Spinal cord (tissue), 10 donors: ENCODE data around the gene LAGE3. TPM values are rescaled to one million over a fixed set of nuclear protein-coding genes. Genes with fewer than 3 reads are reported as not detected.

Experiments
- DNase-seq, 6 donors: peaks; one replicate each; pipeline versions ENCODE4 v3.0.0 to v3.0.0-alpha.2; 2013 to 2015; ENCODE audit warnings: low spot score in 6 of 6, low read depth in 4 of 6
- H3K27ac ChIP-seq: one replicate; pipeline ENCODE4 v1.5.1; 2013; ENCODE audit warnings: low read depth, low read length, control low read depth
- H3K27me3 ChIP-seq: one replicate; pipeline ENCODE4 v1.6.1; 2013; ENCODE audit warnings: low read length; ENCODE audit not compliant: control insufficient read depth, insufficient read depth
- H3K36me3 ChIP-seq: one replicate; pipeline ENCODE4 v1.6.1; 2013; ENCODE audit warnings: low read length; ENCODE audit not compliant: control insufficient read depth, insufficient read depth
- H3K4me1 ChIP-seq: one replicate; pipeline ENCODE4 v1.6.1; 2013; ENCODE audit warnings: low read length; ENCODE audit not compliant: control insufficient read depth, insufficient read depth
- H3K4me3 ChIP-seq: one replicate; pipeline ENCODE4 v1.5.1; 2013; ENCODE audit warnings: low read depth, low read length, control low read depth
- H3K9me3 ChIP-seq: one replicate; pipeline ENCODE4 v1.6.1; 2013; ENCODE audit warnings: low read length; ENCODE audit not compliant: control insufficient read depth, insufficient read depth
- WGBS: methylation state at CpG from one replicate; pipeline ENCODE4 v1.1.5; 2013; ENCODE audit warnings: missing lambda C conversion rate; ENCODE audit not compliant: insufficient coverage; 5-methylcytosine and 5-hydroxymethylcytosine counted together
- polyA plus RNA-seq, 2 donors: library from polyadenylated mRNA; unstranded; fragments of 120-200 nt; gene quantifications; one replicate each; pipeline ENCODE4 v1.2.1, GENCODE V29; 2013; ENCODE audit not compliant: insufficient read length in 2 of 2
- total RNA-seq, 2 donors: library from RNA; depleted of rRNA in 1 of 2; stranded (reverse); fragments of 120-200 nt in 1 of 2; fragments of >200 nt in 1 of 2; gene quantifications; one replicate each; pipeline versions ENCODE4 v1.2.3 to v1.2.4, GENCODE V29; 2013 to 2014
- donor health status: healthy.

LAGE3 gene
- total and polyA plus RNA-seq, 4 donors, result 10.0 to 46.2 (median 41.1) TPM

- Histone ChIP-seq H3K27ac (no peak overlapping the region), H3K9me3 (no peaks in the 10 kb centered on the region)
Observed at GRCh38 chrX:154488336-154489075, 9.4 kb upstream of the LAGE3 start.

GRCh38 chrX:154487518-154488290, 8.6 kb upstream of the LAGE3 start:
- Histone ChIP-seq H3K9me3 (no peaks in the 10 kb centered on the region), H3K4me1 (peaks cover 45% of the 10 kb centered on the region), H3K27ac (no peak overlapping the region), H3K36me3 (peaks cover 35% of the 10 kb centered on the region), H3K27me3 (no peaks in the 10 kb centered on the region), H3K4me3 (no peak overlapping the region)
- 89% methylated on average over 28 of the region's 28 CpGs for WGBS
- no peak for DNase-seq

More at GRCh38 chrX:154488336-154489075, 9.4 kb upstream of the LAGE3 start:
- no peaks in the 10 kb centered on the region for H3K27me3 ChIP-seq
- H3K4me1 ChIP-seq, result peaks cover 45% of the 10 kb centered on the region
- H3K4me3 ChIP-seq, result no peak overlapping the region
- peaks cover 32% of the 10 kb centered on the region for H3K36me3 ChIP-seq
- DNase-seq, result no peak
- WGBS, result 91% methylated on average over 19 of the region's 20 CpGs

DNA sequence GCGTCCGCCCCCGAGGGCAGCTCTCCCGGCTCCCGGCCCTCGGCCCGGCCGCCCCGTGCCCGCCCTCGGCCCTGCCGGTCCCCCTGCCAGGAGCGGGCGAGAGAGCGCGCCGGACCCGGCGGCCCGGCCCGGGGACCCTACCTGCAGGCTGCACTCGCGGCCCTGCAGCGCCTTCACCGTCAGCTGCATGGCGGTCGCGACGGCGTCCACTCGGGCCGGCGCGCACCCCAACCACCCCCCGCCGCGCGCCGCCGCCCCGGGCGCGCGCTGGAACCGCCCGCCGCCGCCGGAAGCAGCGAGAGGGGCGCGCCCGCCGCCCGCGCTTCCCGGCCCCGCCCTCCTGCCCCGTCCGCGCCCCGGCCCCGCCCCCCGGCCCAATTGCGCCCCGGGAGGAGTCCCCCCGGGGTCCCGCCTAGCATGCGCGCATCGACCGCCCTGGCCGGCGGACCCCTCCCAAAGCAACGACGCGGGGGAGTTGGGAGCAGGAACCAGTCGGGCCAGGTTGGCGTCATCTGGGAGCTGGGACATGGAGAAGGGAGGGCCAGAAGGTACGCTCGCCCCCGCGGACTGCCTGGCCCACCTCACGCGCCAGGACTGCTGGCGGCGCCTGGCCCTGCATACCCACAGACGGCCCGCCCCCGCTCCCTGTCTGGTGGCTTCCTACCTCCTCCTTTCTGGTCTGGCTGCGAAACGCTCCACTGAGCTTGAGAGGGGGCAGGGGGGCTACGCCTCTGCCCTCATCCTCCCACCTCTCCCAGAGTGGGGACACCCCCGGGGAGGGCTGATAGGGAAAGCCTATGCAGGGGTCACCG, 7.5 kb upstream of the LAGE3 start, which contains the start of gene UBL4A:
TSS of gene UBL4A (minus strand) at position 220 of the 812 bp plus-strand sequence. CDS start at position 189, 31 bp downstream.
- Histone ChIP-seq H3K36me3 (peaks cover 37% of the 10 kb centered on the region), H3K27ac (peak within 1 kb of the TSS; percentile 25), H3K4me3 (peak within 1 kb of the TSS; percentile 45), H3K27me3 (no peaks in the 10 kb centered on the region), H3K9me3 (no peaks in the 10 kb centered on the region), H3K4me1 (peaks cover 45% of the 10 kb centered on the region)
- 22% methylated on average over 84 of the region's 95 CpGs for WGBS
- DNase-seq, result peak in 2 of 6 donors; percentile 58 to 71

- DNase-seq, result peak in 2 of 6 donors; percentile 10 to 33
- H3K9me3 ChIP-seq, result no peaks in the 10 kb centered on the region
- peaks cover 42% of the 10 kb centered on the region for H3K4me1 ChIP-seq
- peaks cover 37% of the 10 kb centered on the region for H3K36me3 ChIP-seq
- 24% methylated on average over 35 of the region's 35 CpGs for WGBS
- no peak overlapping the region for H3K27ac ChIP-seq
- peak overlapping the region; percentile 45 for H3K4me3 ChIP-seq
- no peaks in the 10 kb centered on the region for H3K27me3 ChIP-seq
Observed at GRCh38 chrX:154486052-154486395, 6.9 kb upstream of the LAGE3 start.

DNA sequence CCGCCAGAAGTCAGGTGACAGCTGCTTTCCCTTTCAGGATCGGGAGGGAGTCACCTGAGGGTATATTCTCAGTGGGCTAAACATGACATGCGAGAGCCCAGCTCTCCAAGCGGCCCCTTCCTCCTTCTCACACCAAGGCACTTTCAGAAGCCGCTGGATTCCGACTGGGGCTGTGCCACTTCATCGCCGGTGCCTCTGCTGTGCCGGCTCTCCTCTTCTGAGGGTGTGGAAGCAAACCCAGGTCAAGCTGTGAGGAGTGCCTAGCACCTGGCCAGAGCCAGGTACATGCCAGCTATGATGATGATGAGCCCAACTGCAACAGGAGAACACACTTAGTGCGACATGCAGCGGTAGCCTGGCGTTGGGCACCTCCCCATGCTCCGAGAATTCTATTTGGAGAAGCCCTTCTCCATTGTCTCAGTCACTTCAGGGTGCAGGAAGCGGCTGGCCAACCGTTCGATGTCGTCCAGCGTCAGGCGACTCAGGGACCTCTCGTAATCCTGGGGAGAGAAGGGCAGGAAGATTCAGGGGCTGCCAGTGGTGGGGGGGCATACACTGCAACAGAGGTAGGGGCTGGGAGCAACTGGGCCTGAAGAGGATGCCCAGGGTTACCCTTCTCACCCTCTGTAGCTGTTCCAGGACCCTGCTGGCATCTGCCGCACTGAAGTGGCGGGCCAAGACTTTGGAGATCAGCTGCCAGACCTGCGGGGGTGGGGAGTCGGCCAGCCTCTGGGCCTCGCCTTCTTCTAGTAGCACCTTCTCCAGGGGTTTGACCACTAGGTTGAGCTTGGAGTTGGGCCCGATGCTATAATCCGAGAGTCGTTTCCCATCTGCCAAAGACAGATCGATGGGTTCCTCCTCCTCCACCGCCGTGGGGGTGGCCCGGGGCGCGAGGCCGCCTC, 6.3 kb upstream of the LAGE3 start:
- Histone ChIP-seq H3K4me3 (peak overlapping the region; percentile 16), H3K36me3 (peaks cover 37% of the 10 kb centered on the region), H3K4me1 (peaks cover 40% of the 10 kb centered on the region), H3K27ac (no peak overlapping the region), H3K9me3 (no peaks in the 10 kb centered on the region), H3K27me3 (no peaks in the 10 kb centered on the region)
- peak in 1 of 6 donors; percentile 21 for DNase-seq
- WGBS, result 57% methylated on average over 35 of the region's 35 CpGs

DNA sequence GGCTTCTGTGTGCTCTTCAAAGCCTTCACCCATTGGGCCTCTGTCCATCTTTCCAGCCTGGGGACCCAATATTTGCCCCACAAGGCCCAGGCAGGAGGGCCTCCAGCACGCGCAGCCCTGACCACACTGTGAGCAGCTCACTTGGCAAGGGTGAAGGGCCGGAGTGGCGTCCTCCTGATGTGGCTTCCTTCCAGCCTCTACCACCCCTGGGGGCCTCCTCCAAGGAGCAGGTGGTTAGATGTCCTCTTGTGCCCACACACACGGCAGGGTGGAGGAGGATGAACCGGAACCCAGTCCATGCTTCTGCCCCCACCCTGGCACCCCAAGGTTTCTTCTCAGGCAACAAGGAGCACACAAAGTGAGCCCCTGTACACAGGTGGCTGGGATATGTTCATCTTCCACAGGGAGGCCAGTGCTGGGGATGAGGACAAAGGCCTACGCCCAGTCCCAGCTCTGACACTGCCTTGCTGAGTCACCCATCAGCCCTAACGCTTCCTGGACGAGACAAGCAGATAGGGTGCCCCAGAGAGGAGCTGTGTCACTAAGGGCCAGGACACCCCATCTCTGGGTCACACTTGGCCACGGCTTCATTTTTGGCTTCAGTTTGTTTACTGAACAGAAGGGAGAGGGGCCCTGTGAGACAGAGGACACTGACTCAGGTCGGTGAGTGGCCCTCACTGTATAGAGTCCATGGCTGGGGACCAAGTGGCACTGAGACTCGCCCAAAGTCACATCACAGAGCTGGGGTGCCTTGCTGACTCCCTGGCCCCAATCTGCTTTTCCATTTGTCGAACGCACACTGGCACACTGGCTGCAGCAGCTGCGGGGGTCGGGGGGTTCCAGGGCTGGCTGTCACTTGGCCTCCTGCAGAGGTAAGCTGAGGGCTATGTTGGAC, 5.4 kb upstream of the LAGE3 start:
- WGBS, result 87% methylated on average over 14 of the region's 16 CpGs
- Histone ChIP-seq H3K27me3 (no peaks in the 10 kb centered on the region), H3K36me3 (peaks cover 37% of the 10 kb centered on the region)

DNA sequence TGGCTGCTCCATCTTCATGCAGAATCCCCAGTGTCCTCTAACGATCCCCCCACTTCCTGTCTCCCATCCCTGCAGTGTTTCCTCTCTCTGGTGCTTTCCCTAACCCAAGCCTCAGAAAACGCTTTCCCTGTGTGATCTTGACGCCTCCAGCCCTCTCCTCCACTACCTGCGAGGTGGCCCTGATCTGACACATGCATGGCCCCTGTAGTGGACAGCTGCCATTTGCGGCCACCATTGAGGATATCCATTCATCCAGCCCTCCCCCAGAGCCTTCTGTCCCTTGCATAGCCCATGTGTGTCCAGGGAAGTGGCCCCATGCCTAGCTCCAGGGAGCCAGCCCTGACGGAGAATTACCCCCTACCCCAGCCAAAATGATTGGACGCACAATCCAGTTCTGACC, 4.2 kb upstream of the LAGE3 start:
- Histone ChIP-seq H3K36me3 (peaks cover 30% of the 10 kb centered on the region), H3K4me1 (peaks cover 36% of the 10 kb centered on the region), H3K9me3 (no peaks in the 10 kb centered on the region), H3K27me3 (no peaks in the 10 kb centered on the region), H3K4me3 (no peak overlapping the region), H3K27ac (no peak overlapping the region)
- WGBS, result 63% methylated on average over 6 of the region's 7 CpGs
- no peak for DNase-seq

More for the DNA sequence above, 5.4 kb upstream of the LAGE3 start:
- H3K9me3 ChIP-seq, result no peaks in the 10 kb centered on the region
- no peak for DNase-seq
- H3K4me3 ChIP-seq, result no peak overlapping the region
- peaks cover 34% of the 10 kb centered on the region for H3K4me1 ChIP-seq
- H3K27ac ChIP-seq, result no peak overlapping the region

DNA sequence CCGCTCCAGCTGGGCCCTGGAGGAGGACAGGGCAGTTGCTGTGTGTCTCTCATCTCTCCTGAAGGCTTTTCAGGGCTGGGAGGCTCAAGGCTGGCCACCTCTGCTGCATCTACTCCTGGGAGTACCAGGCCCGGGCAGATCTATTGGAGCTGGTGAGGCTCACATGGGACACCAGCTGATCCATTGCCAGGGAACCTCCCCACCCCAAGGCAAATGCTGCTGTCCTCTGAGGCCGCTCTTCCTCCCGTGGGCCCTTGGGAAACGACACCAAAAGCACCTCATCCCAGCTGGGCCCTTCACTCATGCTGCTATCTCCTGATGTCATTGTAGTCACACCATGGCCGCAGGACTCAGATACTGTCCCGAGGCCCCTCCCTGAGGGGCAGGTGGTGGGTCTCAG, 3.7 kb upstream of the LAGE3 start:
- DNase-seq, result no peak
- Histone ChIP-seq H3K4me3 (no peak overlapping the region), H3K36me3 (peaks cover 24% of the 10 kb centered on the region), H3K4me1 (peaks cover 42% of the 10 kb centered on the region), H3K27me3 (no peaks in the 10 kb centered on the region), H3K9me3 (no peaks in the 10 kb centered on the region), H3K27ac (no peak overlapping the region)
- 69% methylated on average over 7 of the region's 7 CpGs for WGBS
